ENCODE results near the gene VPS13C.

VPS13C gene

DNA sequence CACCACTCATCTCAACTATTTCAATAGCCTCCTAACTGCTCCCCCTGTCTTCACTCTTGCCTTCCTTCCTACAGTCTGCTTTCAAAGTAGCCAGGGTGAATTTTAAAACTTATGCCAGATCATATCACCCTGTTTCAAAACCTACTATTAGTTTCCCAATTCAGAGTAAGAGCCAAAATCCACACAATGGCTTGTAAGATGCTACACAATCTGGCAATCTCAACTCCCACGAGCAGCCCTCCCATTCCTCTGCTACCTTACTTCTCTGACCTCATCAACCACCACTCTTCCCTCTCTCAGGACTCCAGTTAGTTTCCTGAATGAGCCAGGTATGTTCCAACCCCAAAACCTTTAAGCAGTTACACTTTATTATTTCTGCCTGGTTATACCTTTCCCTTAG is 62.5 kb downstream of the VPS13C start:
- H3K9me3 ChIP-seq (ENCODE audit: control insufficient read depth, insufficient read depth, low read length) = no peaks in the 10 kb centered on the region
- no peaks in the 10 kb centered on the region for H3K9me2 ChIP-seq (replicated peaks; ENCODE audit: control insufficient read depth, low read length)
- no peaks in the 10 kb centered on the region for H3K36me3 ChIP-seq (ENCODE audit: control insufficient read depth, low read length)
- no peak overlapping the region for H3K4me2 ChIP-seq (ENCODE audit: low read length)
- no peaks in the 10 kb centered on the region for H4K20me1 ChIP-seq (ENCODE audit: control insufficient read depth, insufficient read depth, low read depth, low read length)
- no peaks in the 10 kb centered on the region for H3K79me2 ChIP-seq (ENCODE audit: control insufficient read depth, low read length)
- H3K27me3 ChIP-seq (ENCODE audit: control insufficient read depth, low read length) = no peaks in the 10 kb centered on the region
- TF ChIP-seq, protein P1, sequence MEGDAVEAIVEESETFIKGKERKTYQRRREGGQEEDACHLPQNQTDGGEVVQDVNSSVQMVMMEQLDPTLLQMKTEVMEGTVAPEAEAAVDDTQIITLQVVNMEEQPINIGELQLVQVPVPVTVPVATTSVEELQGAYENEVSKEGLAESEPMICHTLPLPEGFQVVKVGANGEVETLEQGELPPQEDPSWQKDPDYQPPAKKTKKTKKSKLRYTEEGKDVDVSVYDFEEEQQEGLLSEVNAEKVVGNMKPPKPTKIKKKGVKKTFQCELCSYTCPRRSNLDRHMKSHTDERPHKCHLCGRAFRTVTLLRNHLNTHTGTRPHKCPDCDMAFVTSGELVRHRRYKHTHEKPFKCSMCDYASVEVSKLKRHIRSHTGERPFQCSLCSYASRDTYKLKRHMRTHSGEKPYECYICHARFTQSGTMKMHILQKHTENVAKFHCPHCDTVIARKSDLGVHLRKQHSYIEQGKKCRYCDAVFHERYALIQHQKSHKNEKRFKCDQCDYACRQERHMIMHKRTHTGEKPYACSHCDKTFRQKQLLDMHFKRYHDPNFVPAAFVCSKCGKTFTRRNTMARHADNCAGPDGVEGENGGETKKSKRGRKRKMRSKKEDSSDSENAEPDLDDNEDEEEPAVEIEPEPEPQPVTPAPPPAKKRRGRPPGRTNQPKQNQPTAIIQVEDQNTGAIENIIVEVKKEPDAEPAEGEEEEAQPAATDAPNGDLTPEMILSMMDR (IDR thresholded peaks at IDR 0.05; ENCODE audit: low read depth, low read length, poor library complexity, severe bottlenecking) = no peak
- no peak for TF ChIP-seq EZH2phosphoT487 (IDR thresholded peaks at IDR 0.05; ENCODE audit: borderline replicate concordance, low read length)
- no peaks in the 10 kb centered on the region for H3F3A ChIP-seq (ENCODE audit: control insufficient read depth, insufficient read depth)
- H3K4me1 ChIP-seq (ENCODE audit: control insufficient read depth, low read length) = no peaks in the 10 kb centered on the region
- H3K27ac ChIP-seq (ENCODE audit: low read depth, low read length) = no peak overlapping the region
- no peak overlapping the region for H3K4me3 ChIP-seq (ENCODE audit: low read length)

- no peaks in the 10 kb centered on the region for H3K9me2 ChIP-seq (replicated peaks; ENCODE audit: control insufficient read depth, low read length)
- H3K27ac ChIP-seq (ENCODE audit: low read depth, low read length) = no peak overlapping the region
- H3K4me2 ChIP-seq (ENCODE audit: low read length) = no peak overlapping the region
- TF ChIP-seq, protein P1 (IDR thresholded peaks at IDR 0.05; ENCODE audit: low read depth, low read length, poor library complexity, severe bottlenecking) = no peak
- TF ChIP-seq EZH2phosphoT487 (IDR thresholded peaks at IDR 0.05; ENCODE audit: borderline replicate concordance, low read length) = no peak
- H3K79me2 ChIP-seq (ENCODE audit: control insufficient read depth, low read length) = no peaks in the 10 kb centered on the region
- no peak overlapping the region for H3K4me3 ChIP-seq (ENCODE audit: low read length)
- no peaks in the 10 kb centered on the region for H4K20me1 ChIP-seq (ENCODE audit: control insufficient read depth, insufficient read depth, low read depth, low read length)
- H3K36me3 ChIP-seq (ENCODE audit: control insufficient read depth, low read length) = peaks cover under 1% of the 10 kb centered on the region; the same call in 1 of the 2 replicates
- no peaks in the 10 kb centered on the region for H3K4me1 ChIP-seq (ENCODE audit: control insufficient read depth, low read length)
- H3F3A ChIP-seq (ENCODE audit: control insufficient read depth, insufficient read depth) = no peaks in the 10 kb centered on the region
- H3K9me3 ChIP-seq (ENCODE audit: control insufficient read depth, insufficient read depth, low read length) = no peaks in the 10 kb centered on the region
- no peaks in the 10 kb centered on the region for H3K27me3 ChIP-seq (ENCODE audit: control insufficient read depth, low read length)
These were observed 64.1 kb downstream of the VPS13C start for GRCh38 chr15:61996056-61996635.

- H3K27ac ChIP-seq (ENCODE audit: low read depth, low read length) = no peak overlapping the region
- H3F3A ChIP-seq (ENCODE audit: control insufficient read depth, insufficient read depth) = no peaks in the 10 kb centered on the region
- no peaks in the 10 kb centered on the region for H3K79me2 ChIP-seq (ENCODE audit: control insufficient read depth, low read length)
- no peaks in the 10 kb centered on the region for H3K4me1 ChIP-seq (ENCODE audit: control insufficient read depth, low read length)
- H3K9me3 ChIP-seq (ENCODE audit: control insufficient read depth, insufficient read depth, low read length) = no peaks in the 10 kb centered on the region
- no peak overlapping the region for H3K4me3 ChIP-seq (ENCODE audit: low read length)
- no peaks in the 10 kb centered on the region for H3K9me2 ChIP-seq (replicated peaks; ENCODE audit: control insufficient read depth, low read length)
- H3K36me3 ChIP-seq (ENCODE audit: control insufficient read depth, low read length) = peaks cover 13% of the 10 kb centered on the region
- TF ChIP-seq EZH2phosphoT487 (IDR thresholded peaks at IDR 0.05; ENCODE audit: borderline replicate concordance, low read length) = no peak
- TF ChIP-seq, protein P1 (IDR thresholded peaks at IDR 0.05; ENCODE audit: low read depth, low read length, poor library complexity, severe bottlenecking) = no peak
- H3K4me2 ChIP-seq (ENCODE audit: low read length) = no peak overlapping the region
- no peaks in the 10 kb centered on the region for H3K27me3 ChIP-seq (ENCODE audit: control insufficient read depth, low read length)
- H4K20me1 ChIP-seq (ENCODE audit: control insufficient read depth, insufficient read depth, low read depth, low read length) = no peaks in the 10 kb centered on the region
These were observed 66.0 kb downstream of the VPS13C start for GRCh38 chr15:61994216-61994615.
